ENCODE data around the gene GSTCD.

GRCh38 chr4:105670684-105671083 is 37.9 kb upstream of the GSTCD start:
- no peak for TF ChIP-seq CTCF (IDR thresholded peaks at IDR 0.05)
- no peak for TF ChIP-seq POLR2AphosphoS5 (IDR thresholded peaks at IDR 0.05; ENCODE audit: low read depth, low read length)
- no peak for TF ChIP-seq REST (IDR thresholded peaks at IDR 0.05; ENCODE audit: insufficient read depth in 1 of 2, low read depth in 2 of 2, low read length in 1 of 2)

All from Panc1 (cell line).